HG03432 (cell line): Measurements from ENCODE around the gene PRSS8.

Source experiments
- ATAC-seq: cut with Tn5 transposase; IDR thresholded peaks from one replicate; pipeline ENCODE4 v1.9.1; 2021; ENCODE audit warnings: mild to moderate bottlenecking, moderate library complexity; ENCODE audit not compliant: unreplicated experiment

The PRSS8 gene

GRCh38 chr16:31129568-31130335 is 5.8 kb downstream of the PRSS8 start:
- ATAC-seq = no peak

GRCh38 chr16:31128711-31129567 is 6.6 kb downstream of the PRSS8 start:
- no peak for ATAC-seq

GRCh38 chr16:31127182-31127581 is 8.3 kb downstream of the PRSS8 start:
- ATAC-seq = no peak

DNA sequence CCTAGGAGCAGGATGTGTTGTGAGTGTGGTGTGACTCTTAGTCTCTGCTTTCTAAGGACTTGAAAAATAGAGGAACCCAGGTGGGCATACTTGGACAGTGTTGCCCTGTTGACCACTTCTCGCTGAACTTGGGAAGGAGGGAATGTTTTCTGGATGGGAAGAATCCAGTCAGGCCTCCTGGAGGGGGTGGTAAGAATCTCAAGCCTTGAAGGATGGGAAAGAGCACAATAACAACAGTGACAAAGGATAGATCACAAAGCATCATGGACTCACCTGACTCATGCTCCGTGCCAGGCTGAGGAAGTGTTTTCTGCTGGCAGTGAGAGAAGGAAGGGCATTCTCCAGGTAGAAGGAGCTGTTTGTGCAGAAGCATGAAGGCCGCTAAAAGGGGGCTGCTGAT is 9.7 kb downstream of the PRSS8 start:
- no peak for ATAC-seq

- ATAC-seq = no peak
Observed at GRCh38 chr16:31120129-31120528, 15.4 kb downstream of the PRSS8 start.

DNA sequence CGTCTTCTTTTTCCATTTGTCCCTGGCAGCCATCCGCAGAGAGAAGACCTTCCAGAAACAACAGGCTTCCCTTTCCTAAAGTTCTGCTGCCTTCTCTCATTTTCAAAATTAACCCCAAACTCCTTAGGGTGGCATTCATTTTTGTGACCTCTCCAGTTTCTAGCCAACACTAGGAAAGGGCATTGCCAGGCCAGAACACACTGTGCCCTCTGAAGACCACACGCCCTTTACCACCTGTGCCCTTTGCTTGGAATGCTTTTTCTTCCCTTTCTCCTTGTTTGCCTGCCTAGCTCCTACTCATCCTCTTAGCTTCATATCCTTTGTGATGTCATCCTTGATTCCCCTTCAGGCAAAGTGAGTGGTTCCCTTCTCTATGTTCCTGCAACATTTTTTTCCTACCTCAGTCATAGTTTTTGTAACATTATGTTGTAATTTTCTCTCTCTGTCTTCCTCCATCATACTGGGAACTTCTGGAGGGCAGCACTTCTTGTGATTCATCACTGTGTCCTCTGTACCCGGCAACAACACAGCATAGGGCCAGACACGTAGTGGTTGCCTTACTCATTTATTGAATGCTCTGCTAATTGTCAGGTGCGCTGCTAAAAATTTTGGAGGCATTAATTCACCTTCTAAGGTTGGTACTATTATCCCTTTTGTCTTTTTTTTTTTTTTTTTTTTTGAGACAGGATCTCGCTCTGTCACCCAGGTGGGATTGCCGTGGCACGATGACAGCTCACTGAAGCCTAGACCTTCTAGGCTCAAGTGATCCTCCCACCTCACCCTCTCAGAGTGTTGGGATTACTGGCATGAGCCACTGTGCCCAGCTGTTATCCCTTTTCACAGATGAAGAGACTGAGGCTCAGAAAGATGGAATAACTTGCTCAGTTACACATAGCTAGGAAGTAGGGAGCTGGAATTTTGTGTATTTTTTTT is 17.0 kb downstream of the PRSS8 start:
- ATAC-seq = no peak

- peak; percentile 92 for ATAC-seq
Observed at GRCh38 chr16:31117384-31118222, 17.9 kb downstream of the PRSS8 start, which contains the start of gene KAT8. Gene KAT8 (plus strand): TSS chr16:31117664. CDS start chr16:31117682, 18 bp downstream.

DNA sequence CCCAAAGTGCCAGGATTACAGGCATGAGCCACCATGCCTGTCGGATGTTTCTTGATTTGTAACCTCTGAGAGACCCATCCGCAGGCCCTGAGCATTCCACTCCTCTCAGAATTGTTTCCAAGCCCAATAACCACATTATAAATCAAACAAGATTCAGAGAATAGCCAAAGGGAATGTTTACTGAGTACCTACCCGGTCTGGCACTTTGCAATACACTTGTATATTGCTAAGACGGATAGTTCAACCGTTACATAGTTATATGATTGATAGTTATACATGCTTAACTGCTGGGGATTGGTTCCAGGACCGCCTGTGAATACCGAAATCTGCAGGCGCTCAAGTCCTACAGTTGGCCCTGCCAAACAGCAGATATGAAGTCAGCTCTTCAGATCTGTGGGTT is 21.1 kb downstream of the PRSS8 start:
- no peak for ATAC-seq

GRCh38 chr16:31113121-31114120 is 22.1 kb downstream of the PRSS8 start:
- no peak for ATAC-seq

DNA sequence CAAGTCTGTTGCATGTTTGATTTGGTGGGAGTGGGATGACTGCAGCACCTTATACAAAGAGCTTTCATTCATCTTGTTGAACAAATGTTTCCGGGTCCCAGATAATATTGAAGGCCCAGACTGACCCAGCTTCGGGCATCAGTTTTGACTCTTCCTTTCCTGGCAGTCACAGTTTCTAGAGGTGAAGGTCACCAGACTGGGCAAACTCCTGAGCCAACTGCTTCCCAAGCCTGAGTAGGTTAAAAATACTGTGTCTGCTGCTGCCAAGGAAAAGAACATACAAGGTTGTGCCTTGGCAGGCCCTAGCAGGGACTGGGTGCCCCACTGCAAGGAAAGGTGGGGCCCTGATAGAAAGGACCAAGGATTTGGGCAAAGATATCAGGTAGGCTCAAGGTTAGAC is 22.8 kb downstream of the PRSS8 start:
- ATAC-seq = no peak

- ATAC-seq = no peak
Observed at GRCh38 chr16:31111881-31112466, 23.6 kb downstream of the PRSS8 start.

- ATAC-seq = no peak
Observed at GRCh38 chr16:31110106-31111034, 25.2 kb downstream of the PRSS8 start.

- ATAC-seq = no peak
Observed at GRCh38 chr16:31109622-31110021, 25.9 kb downstream of the PRSS8 start.

DNA sequence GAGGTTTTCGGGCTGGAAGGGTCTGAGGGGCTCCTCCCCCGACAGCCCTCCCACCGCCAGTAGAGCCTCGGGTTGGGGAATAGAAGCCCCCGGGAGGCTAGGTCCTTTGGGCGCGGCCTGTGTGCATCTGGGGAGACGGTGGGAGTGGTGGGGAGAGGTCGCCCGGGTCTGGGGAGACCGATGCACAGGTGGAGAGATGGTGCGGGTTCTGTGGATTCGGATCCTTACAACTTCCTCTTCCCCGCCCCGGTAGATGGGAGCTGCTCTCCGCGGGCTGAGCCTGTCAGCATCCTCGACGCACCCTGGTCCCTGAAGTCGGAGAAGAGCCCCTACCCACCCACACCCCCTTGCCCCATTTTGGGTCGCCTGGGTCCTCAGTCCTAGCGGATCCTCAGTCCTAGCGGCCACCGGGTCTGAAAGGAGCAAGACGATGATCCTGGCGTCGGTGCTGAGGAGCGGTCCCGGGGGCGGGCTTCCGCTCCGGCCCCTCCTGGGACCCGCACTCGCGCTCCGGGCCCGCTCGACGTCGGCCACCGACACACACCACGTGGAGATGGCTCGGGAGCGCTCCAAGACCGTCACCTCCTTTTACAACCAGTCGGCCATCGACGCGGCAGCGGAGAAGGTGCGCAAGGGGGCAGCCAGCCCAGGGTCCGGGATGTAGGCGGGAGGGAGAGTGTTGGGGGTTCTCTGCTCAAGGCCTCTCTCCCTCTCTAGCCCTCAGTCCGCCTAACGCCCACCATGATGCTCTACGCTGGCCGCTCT is 26.6 kb downstream of the PRSS8 start:
- no peak for ATAC-seq

GRCh38 chr16:31108035-31108793 is 27.3 kb downstream of the PRSS8 start, which contains the start of gene BCKDK:
Gene BCKDK (plus strand): TSS chr16:31108386. CDS start chr16:31109224, 838 bp downstream.
- ATAC-seq = peak; percentile 89

DNA sequence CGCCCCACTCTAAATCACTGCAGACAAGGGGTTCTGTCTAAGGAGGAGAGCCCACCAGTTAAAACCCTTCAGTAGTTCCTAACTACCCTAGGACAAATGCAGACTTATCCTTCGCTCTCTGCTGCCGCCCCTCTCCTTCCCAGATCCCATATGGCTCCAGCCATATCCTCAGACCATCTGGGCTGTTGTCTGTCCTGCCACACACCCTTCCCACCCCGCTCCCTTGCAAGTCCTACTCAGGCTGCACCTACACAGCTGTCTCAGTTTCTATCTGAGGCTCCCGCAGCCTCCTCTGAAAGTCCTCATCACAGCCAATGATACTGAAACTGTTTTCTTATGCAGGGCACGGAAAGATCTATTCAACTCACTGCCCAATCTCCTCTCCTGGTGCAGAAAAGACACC is 28.1 kb downstream of the PRSS8 start:
- peak; percentile 62 for ATAC-seq
